Measurements from ENCODE around the gene CCR5. TPM values are rescaled to one million over a fixed set of nuclear protein-coding genes. Genes with fewer than 3 reads are reported as not detected.

The CCR5 gene
- total and polyA plus RNA-seq, 2 of the 8 experiments (the other 6 are each of a cell fraction or from before 2014, with no cell fraction given), result not detected

- CTCF ChIA-PET (ENCODE audit: partially characterized antibody), result interaction anchor here (0.9 kb wide), 1 partner anchor 59 kb away, joined by 3 read pairs; no protein-coding TSS in a partner anchor
- Histone ChIP-seq H3K4me2 (ENCODE audit: insufficient read depth in 1 of 2, low read depth in 2 of 2, low read length in 2 of 2) (no peak overlapping the region), H3K14ac (ENCODE audit: insufficient read length) (no peak overlapping the region), H4K5ac (ENCODE audit: insufficient read length, low read depth, low read length) (no peak overlapping the region), H3K18ac (ENCODE audit: extremely low read depth, low read length) (no peak overlapping the region), H2BK12ac (ENCODE audit: low read depth, low read length) (no peak overlapping the region), H2BK5ac (ENCODE audit: low read depth, low read length) (no peak overlapping the region), H4K91ac (replicated peaks; ENCODE audit: insufficient read length, low read length) (no peak overlapping the region), H3K79me1 (ENCODE audit: low read depth, low read length) (no peaks in the 10 kb centered on the region), H3K4me3 (ENCODE audit: extremely low read depth in 1 of 4, insufficient read depth in 2 of 4, low read depth in 3 of 4, low read length in 4 of 4) (no peak overlapping the region), H3K27ac (ENCODE audit: low read depth, low read length) (no peak overlapping the region), H3K56ac (replicated peaks; ENCODE audit: insufficient read length, low read depth, low read length) (no peak overlapping the region), H4K8ac (ENCODE audit: extremely low read depth, insufficient read depth, low read length) (no peak overlapping the region), H3K9ac (replicated peaks in 1 of 4; ENCODE audit: extremely low read depth in 1 of 4, low read depth in 3 of 4, low read length in 3 of 4) (no peak overlapping the region), H3K23me2 (ENCODE audit: low read depth, low read length) (no peaks in the 10 kb centered on the region), H3K27me3 (replicated peaks in 1 of 4; ENCODE audit: control insufficient read depth in 3 of 4, extremely low read depth in 1 of 4, insufficient read depth in 3 of 4, low read length in 3 of 4) (no peaks in the 10 kb centered on the region), H3K4me1 (replicated peaks in 1 of 4; ENCODE audit: control insufficient read depth in 3 of 4, insufficient read depth in 4 of 4, low read length in 3 of 4) (no peaks in the 10 kb centered on the region), H2BK20ac (ENCODE audit: low read length) (no peak overlapping the region), H4K20me1 (replicated peaks in 1 of 2; ENCODE audit: control insufficient read depth in 1 of 2, insufficient read depth in 2 of 2, low read length in 2 of 2) (no peaks in the 10 kb centered on the region), H3K9me3 (ENCODE audit: insufficient read depth in 2 of 2, low read depth in 1 of 2, low read length in 1 of 2) (peaks cover 20 to 24% of the 10 kb centered on the region in 2 experiments), H2BK120ac (replicated peaks; ENCODE audit: low read depth, low read length) (no peak overlapping the region), H3K36me3 (ENCODE audit: control insufficient read depth in 2 of 4, insufficient read depth in 4 of 4, low read length in 3 of 4) (no peaks in the 10 kb centered on the region; a peak in 1 of 8 replicates), H3K79me2 (ENCODE audit: control insufficient read depth in 1 of 2, insufficient read depth in 2 of 2, low read length in 2 of 2) (no peaks in the 10 kb centered on the region), H2AK5ac (ENCODE audit: low read depth, low read length) (no peak overlapping the region), H3K23ac (ENCODE audit: insufficient read length) (no peak overlapping the region), H3K4ac (replicated peaks; ENCODE audit: insufficient read length, low read depth, low read length) (no peak overlapping the region), H2AFZ (ENCODE audit: low read length) (no peak overlapping the region), H2BK15ac (ENCODE audit: low read length) (no peak overlapping the region)
- POLR2A ChIA-PET (ENCODE audit: partially characterized antibody), result no interaction called here
- 86% methylated on average over 3 of the region's 3 CpGs; no CpG with 5 or more reads in 1 of the 2 experiments for WGBS, 2 experiments (ENCODE audit: extremely low coverage in 1 of 2, insufficient coverage in 1 of 2, insufficient read length in 1 of 2, insufficient replicate concordance in 2 of 2, low coverage in 1 of 2, low lambda C conversion rate in 2 of 2, missing lambda C conversion rate in 1 of 2)
- DNase-seq (ENCODE audit: low read depth in 1 of 2, low spot score in 2 of 2) (no peak), FAIRE-seq (no peak)
- no peak for TF ChIP-seq HDAC2 (IDR thresholded peaks at IDR 0.05; ENCODE audit: borderline replicate concordance in 1 of 2, low read depth in 2 of 2, low read length in 2 of 2)
Measured at GRCh38 chr3:46335541-46335940, 35.2 kb upstream of the CCR5 start.
